Activated naive CD4-positive, alpha-beta T cell treated with anti-CD3 and anti-CD28 coated beads, Interleukin-2, amount 50 U/mL, for 24 hours (primary cell): ENCODE results near the gene SCUBE1.

Experiments
- H3K27ac Mint-ChIP-seq: one replicate; pipeline ENCODE4 v1.8.0; 2021; ENCODE audit warnings: mild to moderate bottlenecking, mixed read lengths
- H3K27me3 Mint-ChIP-seq: one replicate; pipeline ENCODE4 v1.8.0; 2021; ENCODE audit warnings: mixed read lengths
- H3K36me3 Mint-ChIP-seq: one replicate; pipeline ENCODE4 v1.8.0; 2021; ENCODE audit warnings: mixed read lengths
- H3K4me1 Mint-ChIP-seq: one replicate; pipeline ENCODE4 v1.8.0; 2021; ENCODE audit warnings: mixed read lengths
- H3K4me3 Mint-ChIP-seq: one replicate; pipeline ENCODE4 v1.8.0; 2021; ENCODE audit warnings: mild to moderate bottlenecking, mixed read lengths
- H3K9me3 Mint-ChIP-seq: one replicate; pipeline ENCODE4 v1.8.0; 2021; ENCODE audit warnings: mixed read lengths

SCUBE1 gene

GRCh38 chr22:43164636-43165035, 178.5 kb downstream of the SCUBE1 start:
- H3K27ac Mint-ChIP-seq: no peak overlapping the region
- H3K9me3 Mint-ChIP-seq: no peaks in the 10 kb centered on the region
- no peak overlapping the region for H3K4me3 Mint-ChIP-seq
- H3K27me3 Mint-ChIP-seq: no peaks in the 10 kb centered on the region
- H3K4me1 Mint-ChIP-seq: no peaks in the 10 kb centered on the region
- peaks cover 2% of the 10 kb centered on the region for H3K36me3 Mint-ChIP-seq

GRCh38 chr22:43163241-43163795, 179.9 kb downstream of the SCUBE1 start:
- Mint-ChIP-seq H3K27me3 (no peaks in the 10 kb centered on the region), H3K4me3 (no peak overlapping the region), H3K4me1 (peaks cover 3% of the 10 kb centered on the region), H3K27ac (no peak overlapping the region), H3K36me3 (no peaks in the 10 kb centered on the region), H3K9me3 (no peaks in the 10 kb centered on the region)

- Mint-ChIP-seq H3K4me1 (peaks cover 3% of the 10 kb centered on the region), H3K27me3 (no peaks in the 10 kb centered on the region), H3K4me3 (no peak overlapping the region), H3K36me3 (no peaks in the 10 kb centered on the region), H3K9me3 (no peaks in the 10 kb centered on the region), H3K27ac (no peak overlapping the region)
These were observed 180.6 kb downstream of the SCUBE1 start for GRCh38 chr22:43162412-43163150.

GRCh38 chr22:43160497-43161126, 182.6 kb downstream of the SCUBE1 start:
- Mint-ChIP-seq H3K36me3 (no peaks in the 10 kb centered on the region), H3K4me3 (no peak overlapping the region), H3K27ac (no peak overlapping the region), H3K9me3 (no peaks in the 10 kb centered on the region), H3K27me3 (no peaks in the 10 kb centered on the region), H3K4me1 (peaks cover 3% of the 10 kb centered on the region)

- H3K36me3 Mint-ChIP-seq: no peaks in the 10 kb centered on the region
- H3K4me3 Mint-ChIP-seq: no peak overlapping the region
- no peaks in the 10 kb centered on the region for H3K27me3 Mint-ChIP-seq
- H3K27ac Mint-ChIP-seq: no peak overlapping the region
- no peaks in the 10 kb centered on the region for H3K9me3 Mint-ChIP-seq
- peaks cover 3% of the 10 kb centered on the region for H3K4me1 Mint-ChIP-seq
These were observed 183.5 kb downstream of the SCUBE1 start for GRCh38 chr22:43159484-43160178.

- H3K27ac Mint-ChIP-seq: no peak overlapping the region
- no peaks in the 10 kb centered on the region for H3K27me3 Mint-ChIP-seq
- H3K4me1 Mint-ChIP-seq: peaks cover 3% of the 10 kb centered on the region
- no peaks in the 10 kb centered on the region for H3K9me3 Mint-ChIP-seq
- no peaks in the 10 kb centered on the region for H3K36me3 Mint-ChIP-seq
- no peak overlapping the region for H3K4me3 Mint-ChIP-seq
These were observed 184.2 kb downstream of the SCUBE1 start for GRCh38 chr22:43158778-43159483.

GRCh38 chr22:43157874-43158546, 185.2 kb downstream of the SCUBE1 start:
- no peaks in the 10 kb centered on the region for H3K9me3 Mint-ChIP-seq
- H3K4me3 Mint-ChIP-seq: no peak overlapping the region
- no peaks in the 10 kb centered on the region for H3K27me3 Mint-ChIP-seq
- no peaks in the 10 kb centered on the region for H3K36me3 Mint-ChIP-seq
- peaks cover 5% of the 10 kb centered on the region for H3K4me1 Mint-ChIP-seq
- no peak overlapping the region for H3K27ac Mint-ChIP-seq

- Mint-ChIP-seq H3K4me3 (no peak overlapping the region), H3K27ac (no peak overlapping the region), H3K4me1 (peaks cover 13% of the 10 kb centered on the region), H3K9me3 (no peaks in the 10 kb centered on the region), H3K36me3 (no peaks in the 10 kb centered on the region), H3K27me3 (no peaks in the 10 kb centered on the region)
These were observed 186.8 kb downstream of the SCUBE1 start for GRCh38 chr22:43156413-43156812.

- Mint-ChIP-seq H3K9me3 (no peaks in the 10 kb centered on the region), H3K4me1 (peaks cover 17% of the 10 kb centered on the region), H3K27me3 (no peaks in the 10 kb centered on the region), H3K4me3 (no peak overlapping the region), H3K27ac (no peak overlapping the region), H3K36me3 (no peaks in the 10 kb centered on the region)
These were observed 187.4 kb downstream of the SCUBE1 start for GRCh38 chr22:43155789-43156188.

GRCh38 chr22:43154887-43155536, 188.2 kb downstream of the SCUBE1 start:
- Mint-ChIP-seq H3K9me3 (no peaks in the 10 kb centered on the region), H3K4me3 (no peak overlapping the region), H3K27me3 (no peaks in the 10 kb centered on the region), H3K36me3 (no peaks in the 10 kb centered on the region), H3K27ac (no peak overlapping the region), H3K4me1 (peaks cover 22% of the 10 kb centered on the region)

- H3K27ac Mint-ChIP-seq: no peak overlapping the region
- H3K9me3 Mint-ChIP-seq: no peaks in the 10 kb centered on the region
- H3K36me3 Mint-ChIP-seq: no peaks in the 10 kb centered on the region
- no peak overlapping the region for H3K4me3 Mint-ChIP-seq
- peaks cover 22% of the 10 kb centered on the region for H3K4me1 Mint-ChIP-seq
- no peaks in the 10 kb centered on the region for H3K27me3 Mint-ChIP-seq
These were observed 189.3 kb downstream of the SCUBE1 start for GRCh38 chr22:43153899-43154298.

- H3K4me3 Mint-ChIP-seq: peak overlapping the region; percentile 88
- H3K36me3 Mint-ChIP-seq: no peaks in the 10 kb centered on the region
- H3K27me3 Mint-ChIP-seq: no peaks in the 10 kb centered on the region
- H3K4me1 Mint-ChIP-seq: peaks cover 23% of the 10 kb centered on the region
- H3K27ac Mint-ChIP-seq: peak overlapping the region; percentile 35
- H3K9me3 Mint-ChIP-seq: no peaks in the 10 kb centered on the region
These were observed 190.7 kb downstream of the SCUBE1 start for GRCh38 chr22:43152357-43153071.

- Mint-ChIP-seq H3K4me1 (peaks cover 28% of the 10 kb centered on the region), H3K36me3 (no peaks in the 10 kb centered on the region), H3K4me3 (peak overlapping the region; percentile 88), H3K27me3 (no peaks in the 10 kb centered on the region), H3K9me3 (no peaks in the 10 kb centered on the region), H3K27ac (no peak overlapping the region)
These were observed 191.2 kb downstream of the SCUBE1 start for GRCh38 chr22:43152003-43152356.
